ENCODE results near the gene PARP8.

PARP8 gene

DNA sequence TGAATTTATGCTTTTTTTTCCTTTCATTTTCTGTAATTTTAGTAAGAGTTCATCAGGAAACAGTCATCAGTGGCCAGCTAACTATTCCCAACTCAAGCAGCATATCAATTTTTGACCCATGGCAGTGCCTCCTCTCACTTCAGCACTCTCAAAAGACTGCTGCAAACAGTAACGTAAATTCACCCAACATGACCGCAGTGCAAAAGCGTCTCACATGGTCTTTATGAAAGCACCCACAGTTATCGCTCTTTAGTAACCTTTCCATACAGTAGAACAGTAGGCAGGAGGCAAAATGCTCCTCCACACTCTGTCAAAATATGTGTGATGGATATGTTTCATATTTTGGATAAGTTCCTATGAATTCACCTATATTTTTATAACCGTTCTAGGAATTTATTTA is 48.6 kb downstream of the PARP8 start:
- no peak overlapping the region for H3K4me3 ChIP-seq (ENCODE audit: low read depth, low read length)
- TF ChIP-seq, protein P1, sequence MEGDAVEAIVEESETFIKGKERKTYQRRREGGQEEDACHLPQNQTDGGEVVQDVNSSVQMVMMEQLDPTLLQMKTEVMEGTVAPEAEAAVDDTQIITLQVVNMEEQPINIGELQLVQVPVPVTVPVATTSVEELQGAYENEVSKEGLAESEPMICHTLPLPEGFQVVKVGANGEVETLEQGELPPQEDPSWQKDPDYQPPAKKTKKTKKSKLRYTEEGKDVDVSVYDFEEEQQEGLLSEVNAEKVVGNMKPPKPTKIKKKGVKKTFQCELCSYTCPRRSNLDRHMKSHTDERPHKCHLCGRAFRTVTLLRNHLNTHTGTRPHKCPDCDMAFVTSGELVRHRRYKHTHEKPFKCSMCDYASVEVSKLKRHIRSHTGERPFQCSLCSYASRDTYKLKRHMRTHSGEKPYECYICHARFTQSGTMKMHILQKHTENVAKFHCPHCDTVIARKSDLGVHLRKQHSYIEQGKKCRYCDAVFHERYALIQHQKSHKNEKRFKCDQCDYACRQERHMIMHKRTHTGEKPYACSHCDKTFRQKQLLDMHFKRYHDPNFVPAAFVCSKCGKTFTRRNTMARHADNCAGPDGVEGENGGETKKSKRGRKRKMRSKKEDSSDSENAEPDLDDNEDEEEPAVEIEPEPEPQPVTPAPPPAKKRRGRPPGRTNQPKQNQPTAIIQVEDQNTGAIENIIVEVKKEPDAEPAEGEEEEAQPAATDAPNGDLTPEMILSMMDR (IDR thresholded peaks at IDR 0.05; ENCODE audit: control insufficient read depth, extremely low read depth, insufficient read depth): no peak
- DNase-seq (ENCODE audit: low read depth): no peak

GRCh38 chr5:50716134-50716533 is 49.7 kb downstream of the PARP8 start:
- no peak overlapping the region for H3K4me3 ChIP-seq (ENCODE audit: low read depth, low read length)
- DNase-seq (ENCODE audit: low read depth): no peak
- TF ChIP-seq, protein P1 (IDR thresholded peaks at IDR 0.05; ENCODE audit: control insufficient read depth, extremely low read depth, insufficient read depth): no peak

- TF ChIP-seq, protein P1 (IDR thresholded peaks at IDR 0.05; ENCODE audit: control insufficient read depth, extremely low read depth, insufficient read depth): no peak
- no peak overlapping the region for H3K4me3 ChIP-seq (ENCODE audit: low read depth, low read length)
- DNase-seq (ENCODE audit: low read depth): no peak
Measured at GRCh38 chr5:50717651-50718050, 51.2 kb downstream of the PARP8 start.

DNA sequence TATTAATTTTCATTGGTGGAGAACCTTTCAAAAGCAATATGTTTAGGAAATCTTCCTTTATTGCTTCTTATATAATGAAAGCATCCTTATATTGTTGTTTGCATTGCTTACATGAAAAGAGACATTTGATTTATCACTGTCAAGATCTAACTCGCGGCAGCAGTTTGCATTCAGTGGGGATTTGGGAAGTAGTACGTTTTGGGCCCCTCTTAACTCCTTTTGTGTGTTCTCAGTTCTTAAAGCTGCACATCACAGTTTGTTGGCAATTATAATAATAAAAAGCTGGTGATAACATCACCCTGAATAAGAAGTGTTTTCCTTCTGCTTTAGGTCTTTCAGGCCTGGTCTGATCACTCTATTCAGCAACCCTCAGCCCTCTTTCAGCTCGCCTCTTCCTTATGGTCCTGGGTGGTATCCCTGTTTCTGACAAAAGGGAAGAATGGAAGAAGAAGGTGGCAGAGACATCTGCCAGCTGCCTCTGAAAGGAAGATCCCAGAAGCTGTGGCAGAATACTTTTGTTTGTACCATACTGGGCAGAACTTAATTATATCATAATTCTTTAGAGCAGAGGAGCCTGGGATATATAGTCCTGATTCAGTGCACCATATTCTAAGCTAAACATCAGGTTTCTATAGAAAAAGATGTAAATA is 53.7 kb downstream of the PARP8 start:
- no peak overlapping the region for H3K4me3 ChIP-seq (ENCODE audit: low read depth, low read length)
- TF ChIP-seq, protein P1 (IDR thresholded peaks at IDR 0.05; ENCODE audit: control insufficient read depth, extremely low read depth, insufficient read depth): no peak
- no peak for DNase-seq (ENCODE audit: low read depth)

- TF ChIP-seq, protein P1 (IDR thresholded peaks at IDR 0.05; ENCODE audit: control insufficient read depth, extremely low read depth, insufficient read depth): no peak
- no peak for DNase-seq (ENCODE audit: low read depth)
- H3K4me3 ChIP-seq (ENCODE audit: low read depth, low read length): no peak overlapping the region
Measured at GRCh38 chr5:50722223-50722622, 55.8 kb downstream of the PARP8 start.

GRCh38 chr5:50724262-50724661 is 57.8 kb downstream of the PARP8 start:
- no peak overlapping the region for H3K4me3 ChIP-seq (ENCODE audit: low read depth, low read length)
- TF ChIP-seq, protein P1 (IDR thresholded peaks at IDR 0.05; ENCODE audit: control insufficient read depth, extremely low read depth, insufficient read depth): no peak
- no peak for DNase-seq (ENCODE audit: low read depth)

All from LNCaP clone FGC (cell line).